SK-N-SH (cell line): Measurements from ENCODE around the gene STARD7. TPM values are rescaled to one million over a fixed set of nuclear protein-coding genes. Genes with fewer than 3 reads are reported as not detected.

Experiments used
- CTCF ChIA-PET: fragments of 300-600, 350-600 bp; formaldehyde crosslinking; extraction: SDS; loops from one replicate; lab custom pipeline; 2021; lab: Yijun Ruan, JAX
- POLR2A ChIA-PET: fragments of 350-600 bp; sonication (Branson Sonifier 250); formaldehyde crosslinking; extraction: SDS; loops from one replicate; lab custom pipeline; 2020; ENCODE audit warnings: antibody characterized with exemption, inconsistent platforms; lab: Yijun Ruan, JAX
- DNase-seq: peaks from one replicate; pipeline ENCODE4 v3.0.0; 2012
- H2AFZ ChIP-seq: fragments of 200-600 bp; sonication (generic); 2 replicates; pipeline ENCODE4 v1.8.1; 2016; ENCODE audit warnings: antibody characterized with exemption, mild to moderate bottlenecking, low read depth
- H3F3A ChIP-seq: fragments of 200-600 bp; sonication (generic); replicated peaks from 2 replicates; pipeline ENCODE3; 2016; ENCODE audit warnings: antibody characterized with exemption, mild to moderate bottlenecking; ENCODE audit not compliant: insufficient read depth
- H3K27ac ChIP-seq, 2 experiments: fragments of 200-500 bp in 1 of 2; fragments of 200-600 bp in 1 of 2; sonication (Bioruptor generic) in 1 of 2; sonication (generic), shearing (Covaris generic) in 1 of 2; 2 replicates each; pipeline versions ENCODE4 v1.5.1 to v1.6.1; 2014 to 2016; ENCODE audit warnings: low read depth in 2 of 2, inconsistent platforms in 1 of 2, low read length in 1 of 2, mild to moderate bottlenecking in 1 of 2, mixed read lengths in 1 of 2
- H3K27me3 ChIP-seq: fragments of 200-600 bp; sonication (generic), shearing (Covaris generic); 2 replicates; pipeline ENCODE4 v1.6.1; 2016; ENCODE audit warnings: mixed run types; ENCODE audit not compliant: insufficient read depth
- H3K36me3 ChIP-seq, 2 experiments: fragments of 200-500 bp in 1 of 2; fragments of 200-600 bp in 1 of 2; sonication (Bioruptor generic) in 1 of 2; sonication (generic) in 1 of 2; replicated peaks in 1 of 2; 2 replicates each; pipeline versions ENCODE3 to v1.5.1; 2014 to 2016; ENCODE audit warnings: low read length in 1 of 2, mild to moderate bottlenecking in 1 of 2; ENCODE audit not compliant: insufficient read depth in 2 of 2, control insufficient read depth in 1 of 2
- H3K4me1 ChIP-seq, 2 experiments: fragments of 200-500 bp in 1 of 2; fragments of 200-600 bp in 1 of 2; sonication (Bioruptor generic) in 1 of 2; sonication (generic), shearing (Covaris generic) in 1 of 2; 2 replicates each; pipeline versions ENCODE4 v1.5.1 to v1.6.1; 2014 to 2016; ENCODE audit warnings: low read depth in 1 of 2, low read length in 1 of 2, mixed run types in 1 of 2; ENCODE audit not compliant: insufficient read depth in 2 of 2, control insufficient read depth in 1 of 2
- H3K4me2 ChIP-seq: fragments of 200-600 bp; sonication (generic), shearing (Covaris generic); 2 replicates; pipeline ENCODE4 v1.6.1; 2017; ENCODE audit warnings: mixed run types
- H3K4me3 ChIP-seq, 2 experiments: fragments of 200-500 bp in 1 of 2; fragments of 200-600 bp in 1 of 2; sonication (Bioruptor generic) in 1 of 2; sonication (generic), shearing (Covaris generic) in 1 of 2; 2 replicates each; pipeline versions ENCODE4 v1.5.1 to v1.8.1; 2014 to 2016; ENCODE audit warnings: low read depth in 2 of 2, inconsistent platforms in 1 of 2, low read length in 1 of 2, mild to moderate bottlenecking in 1 of 2, mixed read lengths in 1 of 2, moderate library complexity in 1 of 2
- H3K79me2 ChIP-seq: fragments of 200-600 bp; sonication (generic); 2 replicates; pipeline ENCODE4 v1.8.1; 2017; ENCODE audit warnings: mild to moderate bottlenecking; ENCODE audit not compliant: insufficient read depth
- H3K9ac ChIP-seq: fragments of 200-600 bp; sonication (generic); 2 replicates; pipeline ENCODE4 v1.6.1; 2017; ENCODE audit warnings: mixed run types
- H3K9me2 ChIP-seq: fragments of 200-600 bp; sonication (generic); 2 replicates; pipeline ENCODE4 v1.6.1; 2017; ENCODE audit warnings: mixed run types
- H3K9me3 ChIP-seq: fragments of 200-600 bp; sonication (generic); 2 replicates; pipeline ENCODE4 v1.6.1; 2017; ENCODE audit warnings: mixed run types, mild to moderate bottlenecking, moderate library complexity
- H4K20me1 ChIP-seq: fragments of 200-600 bp; sonication (generic); 2 replicates; pipeline ENCODE4 v1.6.1; 2017; ENCODE audit warnings: mild to moderate bottlenecking, mixed run types; ENCODE audit not compliant: insufficient read depth
- FOXM1 ChIP-seq: IDR thresholded peaks from 2 replicates; pipeline ENCODE4 v1.4.0; 2012; ENCODE audit warnings: low read depth, mild to moderate bottlenecking
- GABPA ChIP-seq: IDR thresholded peaks from 2 replicates; pipeline ENCODE4 v1.4.0; 2012; ENCODE audit warnings: low read depth, mild to moderate bottlenecking
- MEF2A ChIP-seq: IDR thresholded peaks from 2 replicates; pipeline ENCODE4 v1.4.0; 2012; ENCODE audit warnings: low read depth, borderline replicate concordance
- MXI1 ChIP-seq: IDR thresholded peaks from 2 replicates; pipeline ENCODE4 v1.6.1; 2012; ENCODE audit warnings: mild to moderate bottlenecking, low read depth, low read length, improper control_type of control experiment
- RAD21 ChIP-seq: IDR thresholded peaks from 2 replicates; pipeline ENCODE4 v1.6.1; 2012; ENCODE audit warnings: mild to moderate bottlenecking, low read length
- SIN3A ChIP-seq: IDR thresholded peaks from 2 replicates; pipeline ENCODE4 v1.6.1; 2012; ENCODE audit warnings: low read depth, mild to moderate bottlenecking, low read length, moderate library complexity, borderline replicate concordance
- TAF1 ChIP-seq: IDR thresholded peaks from 2 replicates; pipeline ENCODE4 v1.6.1; 2012; ENCODE audit warnings: low read depth, mild to moderate bottlenecking, low read length, moderate library complexity, borderline replicate concordance
- TCF12 ChIP-seq: IDR thresholded peaks from 2 replicates; pipeline ENCODE4 v1.4.0; 2012
- TEAD4 ChIP-seq: IDR thresholded peaks from 2 replicates; pipeline ENCODE4 v1.4.0; 2012; ENCODE audit warnings: mild to moderate bottlenecking, borderline replicate concordance; ENCODE audit not compliant: insufficient read depth
- YY1 ChIP-seq: IDR thresholded peaks from 2 replicates; pipeline ENCODE4 v1.4.0; 2012; ENCODE audit warnings: low read depth, mild to moderate bottlenecking
- WGBS: methylation state at CpG from one replicate; pipeline ENCODE4 v1.1.6; 2017; ENCODE audit warnings: low lambda C conversion rate; 5-methylcytosine and 5-hydroxymethylcytosine counted together
- polyA plus RNA-seq, 3 experiments: library from polyadenylated mRNA; depleted of rRNA; stranded (reverse); fragments of >200 nt; gene quantifications; 2 replicates each; pipeline ENCODE4 v1.2.3, GENCODE V29; 2012
- TF ChIP-seq, protein P1 (sequence below): IDR thresholded peaks from 2 replicates; pipeline ENCODE4 v1.4.0; 2012; ENCODE audit warnings: low read depth
- TF ChIP-seq, protein P2 (sequence below): fragments of 150-350 bp; IDR thresholded peaks from 2 replicates; pipeline ENCODE4 v1.6.1; 2016; ENCODE audit warnings: mild to moderate bottlenecking, low read depth, low read length
- TF ChIP-seq, protein P3 (sequence below): IDR thresholded peaks from 2 replicates; pipeline ENCODE4 v1.4.0; 2012; ENCODE audit warnings: low read depth, borderline replicate concordance

Gene STARD7
- polyA plus RNA-seq, 1 of the 3 experiments (the other 2 are of a cell fraction), result 36.1 TPM

DNA sequence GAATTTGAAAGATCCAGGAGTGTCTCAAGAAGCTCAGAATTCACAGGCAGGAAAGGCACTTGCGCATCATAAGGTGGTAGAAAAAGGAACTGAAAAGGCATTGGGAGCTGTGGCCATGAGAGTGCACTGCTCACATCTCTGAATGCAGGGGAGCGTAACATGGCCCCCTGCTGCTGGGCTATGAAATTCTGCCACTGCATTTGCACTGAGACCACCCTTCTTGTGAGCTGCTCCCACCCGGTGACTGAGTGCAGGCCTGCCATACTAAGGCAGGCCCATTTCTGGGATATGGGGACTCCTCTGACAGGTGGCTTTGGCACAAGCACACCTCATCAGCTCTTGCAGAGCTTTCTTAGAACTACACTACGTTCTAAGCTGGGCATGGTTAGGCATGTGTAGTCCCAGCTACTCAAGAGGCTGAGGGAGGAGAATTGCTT, 25.3 kb upstream of the STARD7 start:
- WGBS, result 94% methylated on average over 3 of the region's 4 CpGs
- CTCF ChIA-PET, result interaction anchor here (0.7 to 1.4 kb wide), 2 partner anchors 16 to 59 kb away, joined by 4 read pairs; no protein-coding TSS in a partner anchor

DNA sequence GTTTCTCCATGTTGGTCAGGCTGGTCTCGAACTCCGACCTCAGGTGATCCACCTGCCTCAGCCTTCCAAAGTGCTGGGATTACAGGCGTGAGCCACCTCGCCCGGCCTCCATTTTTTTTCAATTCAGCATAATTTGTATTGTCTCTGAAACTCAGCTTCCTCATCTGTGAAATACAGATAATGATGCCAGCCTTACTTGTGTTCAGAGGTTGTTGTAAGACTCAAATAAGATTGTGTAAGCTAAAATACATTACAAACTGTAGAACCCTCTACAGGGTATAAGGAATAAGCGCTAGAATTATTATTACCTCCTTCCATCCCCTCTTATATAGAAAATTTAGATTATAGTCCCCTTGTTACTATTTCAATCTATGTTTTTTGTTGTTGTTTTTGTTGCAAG, 24.8 kb upstream of the STARD7 start:
- Histone ChIP-seq H3K36me3 (no peaks in the 10 kb centered on the region), H3K27me3 (no peaks in the 10 kb centered on the region), H3K4me3 (no peak overlapping the region), H3K79me2 (peaks cover 7% of the 10 kb centered on the region; the same call in 1 of the 2 replicates), H3K27ac (no peak overlapping the region), H3K4me1 (no peaks in the 10 kb centered on the region; a peak in 1 of 4 replicates), H3K9me3 (no peaks in the 10 kb centered on the region), H3K9ac (no peak overlapping the region), H3F3A (no peaks in the 10 kb centered on the region), H3K4me2 (no peak overlapping the region), H2AFZ (no peak overlapping the region), H4K20me1 (no peaks in the 10 kb centered on the region), H3K9me2 (no peaks in the 10 kb centered on the region)
- ChIA-PET CTCF (interaction anchor here (0.7 to 1.4 kb wide), 2 partner anchors 16 to 59 kb away, joined by 4 read pairs; no protein-coding TSS in a partner anchor), POLR2A (no interaction called here)
- TF ChIP-seq MXI1, result no peak
- TF ChIP-seq, protein P1, sequence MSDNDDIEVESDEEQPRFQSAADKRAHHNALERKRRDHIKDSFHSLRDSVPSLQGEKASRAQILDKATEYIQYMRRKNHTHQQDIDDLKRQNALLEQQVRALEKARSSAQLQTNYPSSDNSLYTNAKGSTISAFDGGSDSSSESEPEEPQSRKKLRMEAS, result no peak
- 95% methylated on average over 6 of the region's 6 CpGs for WGBS
- DNase-seq, result no peak

More for the DNA sequence above, 25.3 kb upstream of the STARD7 start:
- no peak for DNase-seq
- Histone ChIP-seq H3K36me3 (no peaks in the 10 kb centered on the region), H4K20me1 (no peaks in the 10 kb centered on the region), H3F3A (no peaks in the 10 kb centered on the region), H3K27me3 (no peaks in the 10 kb centered on the region), H3K9me2 (no peaks in the 10 kb centered on the region), H3K79me2 (peaks cover 7% of the 10 kb centered on the region; the same call in 1 of the 2 replicates), H3K4me2 (no peak overlapping the region), H3K27ac (no peak overlapping the region), H2AFZ (no peak overlapping the region), H3K9me3 (no peaks in the 10 kb centered on the region), H3K4me3 (no peak overlapping the region), H3K4me1 (no peaks in the 10 kb centered on the region; a peak in 1 of 4 replicates), H3K9ac (no peak overlapping the region)
- POLR2A ChIA-PET, result interaction anchor here (0.6 kb wide), 1 partner anchor 298 kb away, joined by 3 read pairs; no protein-coding TSS in a partner anchor
- TF ChIP-seq RAD21 (no peak), TCF12 (no peak), YY1 (no peak), SIN3A (no peak), MEF2A (no peak), TAF1 (no peak), MXI1 (no peak), FOXM1 (no peak), TEAD4 (no peak), GABPA (no peak)
- TF ChIP-seq, protein P2, sequence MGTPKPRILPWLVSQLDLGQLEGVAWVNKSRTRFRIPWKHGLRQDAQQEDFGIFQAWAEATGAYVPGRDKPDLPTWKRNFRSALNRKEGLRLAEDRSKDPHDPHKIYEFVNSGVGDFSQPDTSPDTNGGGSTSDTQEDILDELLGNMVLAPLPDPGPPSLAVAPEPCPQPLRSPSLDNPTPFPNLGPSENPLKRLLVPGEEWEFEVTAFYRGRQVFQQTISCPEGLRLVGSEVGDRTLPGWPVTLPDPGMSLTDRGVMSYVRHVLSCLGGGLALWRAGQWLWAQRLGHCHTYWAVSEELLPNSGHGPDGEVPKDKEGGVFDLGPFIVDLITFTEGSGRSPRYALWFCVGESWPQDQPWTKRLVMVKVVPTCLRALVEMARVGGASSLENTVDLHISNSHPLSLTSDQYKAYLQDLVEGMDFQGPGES, result no peak
- TF ChIP-seq, protein P3, sequence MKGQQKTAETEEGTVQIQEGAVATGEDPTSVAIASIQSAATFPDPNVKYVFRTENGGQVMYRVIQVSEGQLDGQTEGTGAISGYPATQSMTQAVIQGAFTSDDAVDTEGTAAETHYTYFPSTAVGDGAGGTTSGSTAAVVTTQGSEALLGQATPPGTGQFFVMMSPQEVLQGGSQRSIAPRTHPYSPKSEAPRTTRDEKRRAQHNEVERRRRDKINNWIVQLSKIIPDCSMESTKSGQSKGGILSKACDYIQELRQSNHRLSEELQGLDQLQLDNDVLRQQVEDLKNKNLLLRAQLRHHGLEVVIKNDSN, result no peak
- TF ChIP-seq, protein P1, result no peak
